ENCODE data around the gene PIGT.

Gene PIGT

GRCh38 chr20:45415822-45416637 is at the start of gene PIGT:
PIGT (plus strand) TSS chr20:45416141; CDS start chr20:45416157, 16 bp downstream.
- ATAC-seq, result peak; percentile 87 to 88

GRCh38 chr20:45366192-45366591 is 49.7 kb upstream of the PIGT start:
- ATAC-seq, result no peak

- ATAC-seq, result no peak
These were observed 49.3 kb upstream of the PIGT start for GRCh38 chr20:45366631-45367030.

GRCh38 chr20:45367126-45367525 is 48.8 kb upstream of the PIGT start:
- ATAC-seq, result no peak

GRCh38 chr20:45368221-45368980 is 47.5 kb upstream of the PIGT start:
- ATAC-seq, result peak; percentile 47 to 51

- no peak for ATAC-seq
These were observed 45.3 kb upstream of the PIGT start for GRCh38 chr20:45370571-45371160.

- no peak for ATAC-seq
These were observed 43.7 kb upstream of the PIGT start for GRCh38 chr20:45372241-45372640.

- ATAC-seq, result no peak
These were observed 43.1 kb upstream of the PIGT start for GRCh38 chr20:45372646-45373352.

GRCh38 chr20:45373353-45374100 is 42.4 kb upstream of the PIGT start:
- peak; percentile 92 to 96 for ATAC-seq

- no peak for ATAC-seq
These were observed 41.9 kb upstream of the PIGT start for GRCh38 chr20:45374101-45374467.

GRCh38 chr20:45374966-45375365 is 41.0 kb upstream of the PIGT start:
- ATAC-seq, result no peak

- ATAC-seq, result no peak
These were observed 38.7 kb upstream of the PIGT start for GRCh38 chr20:45377269-45377668.

GRCh38 chr20:45378191-45378590 is 37.8 kb upstream of the PIGT start, which contains the start of gene TP53TG5:
TP53TG5 (minus strand) TSS chr20:45378325; CDS start chr20:45378236, 89 bp downstream.
- ATAC-seq, result no peak

- peak in 1 of 2 donors; percentile 17 for ATAC-seq
These were observed 28.7 kb upstream of the PIGT start for GRCh38 chr20:45387274-45387673.

- ATAC-seq, result no peak
These were observed 25.0 kb upstream of the PIGT start for GRCh38 chr20:45390931-45391330.

- no peak for ATAC-seq
These were observed 24.4 kb upstream of the PIGT start for GRCh38 chr20:45391559-45391958.

GRCh38 chr20:45392733-45393132 is 23.2 kb upstream of the PIGT start:
- ATAC-seq, result no peak

GRCh38 chr20:45394221-45395113 is 21.5 kb upstream of the PIGT start:
- ATAC-seq, result no peak

GRCh38 chr20:45395114-45395415 is 20.9 kb upstream of the PIGT start:
- ATAC-seq, result no peak

GRCh38 chr20:45399018-45399417 is 16.9 kb upstream of the PIGT start:
- no peak for ATAC-seq

GRCh38 chr20:45400346-45401031 is 15.5 kb upstream of the PIGT start:
- ATAC-seq, result no peak

Measured in activated CD4-positive, CD25-positive, alpha-beta regulatory T cell treated with anti-CD3 and anti-CD28 coated beads, Interleukin-2, amount 50 U/mL, for 24 hours (primary cell).